Activated naive CD8-positive, alpha-beta T cell treated with anti-CD3 and anti-CD28 coated beads, Interleukin-2, amount 50 U/mL, for 16 hours (primary cell): ENCODE data around the gene TMEM259.

Source experiments
- DNase-seq: peaks from one replicate; pipeline ENCODE4 v3.0.0-alpha.2; 2020; ENCODE audit warnings: low read depth, low spot score

TMEM259 gene

DNA sequence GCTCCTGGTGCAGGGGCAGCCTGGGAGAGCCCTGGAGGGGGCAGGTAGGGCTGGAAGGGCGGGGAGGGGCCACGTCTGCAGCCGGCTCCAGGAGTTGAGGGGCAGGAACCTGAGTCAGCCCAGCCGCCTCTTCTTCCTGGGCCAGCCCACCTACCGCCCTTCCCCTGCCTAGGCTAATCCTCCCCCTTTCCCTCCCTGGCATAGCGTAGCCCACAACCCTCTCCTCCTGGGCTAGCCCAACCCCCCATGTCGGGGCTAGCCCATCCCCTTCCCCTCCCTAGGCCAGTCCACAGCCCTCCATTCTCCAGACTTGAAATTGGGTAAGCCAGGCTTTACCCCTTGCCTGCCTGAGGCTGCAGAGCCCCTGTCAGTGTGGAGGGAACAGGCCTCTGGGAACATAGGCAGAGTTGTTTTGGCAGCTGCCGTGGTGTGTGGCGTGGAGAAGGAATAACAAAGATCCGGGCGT, 57.4 kb downstream of the TMEM259 start:
- no peak for DNase-seq

DNA sequence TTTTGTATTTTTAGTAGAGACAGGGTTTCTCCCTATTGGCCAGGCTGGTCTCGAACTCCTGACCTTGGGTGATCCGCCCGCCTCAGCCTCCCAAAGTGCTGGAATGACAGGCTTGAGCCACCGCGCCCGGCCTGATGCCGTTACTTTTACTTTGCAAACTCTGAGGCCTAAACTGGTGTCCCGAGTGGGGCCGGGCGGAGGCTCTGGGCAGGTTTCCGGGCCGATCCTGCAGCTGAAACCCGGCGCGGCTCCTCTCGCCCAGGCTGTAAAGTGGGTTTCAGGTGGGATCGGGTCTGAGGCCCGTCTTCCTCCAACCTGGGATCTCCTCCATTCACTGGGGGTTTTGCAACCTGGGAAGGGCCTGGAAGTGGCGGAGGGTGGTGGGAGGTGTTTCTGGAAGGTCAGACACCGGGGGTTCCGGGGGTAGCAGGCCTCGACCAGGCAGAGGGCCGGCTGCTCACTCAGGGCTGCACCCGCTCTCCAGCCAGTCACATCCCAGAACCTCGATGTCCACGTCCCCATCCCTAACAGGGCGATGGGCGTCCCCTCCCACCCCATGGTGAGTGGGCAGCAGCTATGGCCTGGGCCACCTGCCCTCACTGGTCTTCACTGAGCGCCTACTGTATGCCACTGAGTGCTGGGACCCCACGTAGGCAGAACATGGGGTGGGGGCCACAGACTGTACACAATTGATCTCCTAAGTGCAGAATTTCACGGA, 58.1 kb downstream of the TMEM259 start:
- DNase-seq, result no peak

DNA sequence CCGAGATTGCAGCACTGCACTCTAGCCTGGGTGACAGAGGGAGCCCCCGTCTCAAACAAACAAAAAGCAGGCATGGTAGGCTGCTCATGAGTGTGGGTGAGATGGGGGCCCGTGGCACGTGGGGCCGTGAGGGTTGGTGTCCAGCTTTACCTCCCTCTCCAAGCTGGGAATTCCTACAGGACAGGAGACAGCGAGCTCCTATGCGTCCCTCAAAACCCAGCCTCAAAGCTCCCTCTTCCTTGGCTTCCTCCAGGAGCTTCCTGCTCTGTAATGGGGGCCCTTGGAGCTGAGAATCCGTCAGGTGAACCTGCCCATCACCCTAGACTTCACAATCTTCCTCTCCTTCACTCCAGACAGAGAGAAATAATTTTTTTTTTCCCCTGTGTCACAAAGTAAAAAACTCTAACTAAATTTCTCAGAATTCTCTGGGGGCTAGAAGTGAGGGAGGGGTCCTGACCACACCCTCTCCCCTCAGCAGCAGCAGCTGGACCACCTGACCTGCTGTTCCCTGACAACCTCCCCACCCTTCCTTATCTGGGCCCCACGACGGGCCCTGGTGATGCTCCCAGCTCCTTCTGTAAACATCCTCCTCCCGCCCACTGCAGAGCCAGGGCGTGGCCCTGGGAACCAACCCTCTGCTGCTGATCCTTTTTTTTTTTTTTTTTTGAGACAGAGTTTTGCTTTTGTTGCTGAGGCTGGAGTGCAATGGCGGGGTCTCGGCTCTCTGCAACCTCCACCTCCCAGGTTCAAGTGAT, 58.9 kb downstream of the TMEM259 start:
- DNase-seq, result no peak

DNA sequence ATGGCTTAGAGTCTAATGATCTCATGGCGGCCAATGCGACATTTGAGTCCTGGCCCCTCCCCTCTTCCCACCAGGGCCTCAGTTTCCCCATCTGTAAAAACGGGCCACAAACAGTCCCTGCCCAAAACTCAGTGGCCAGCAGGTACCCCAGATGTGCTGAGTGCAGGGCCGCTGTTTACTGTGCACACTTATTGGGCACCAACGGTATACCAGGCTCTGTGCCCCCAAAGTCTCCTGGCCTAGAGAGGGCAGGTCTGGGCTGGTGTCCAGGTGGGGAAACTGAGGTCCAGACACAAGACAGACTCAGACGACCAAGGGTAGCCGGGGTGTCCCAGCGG, 60.4 kb downstream of the TMEM259 start:
- DNase-seq, result no peak

DNA sequence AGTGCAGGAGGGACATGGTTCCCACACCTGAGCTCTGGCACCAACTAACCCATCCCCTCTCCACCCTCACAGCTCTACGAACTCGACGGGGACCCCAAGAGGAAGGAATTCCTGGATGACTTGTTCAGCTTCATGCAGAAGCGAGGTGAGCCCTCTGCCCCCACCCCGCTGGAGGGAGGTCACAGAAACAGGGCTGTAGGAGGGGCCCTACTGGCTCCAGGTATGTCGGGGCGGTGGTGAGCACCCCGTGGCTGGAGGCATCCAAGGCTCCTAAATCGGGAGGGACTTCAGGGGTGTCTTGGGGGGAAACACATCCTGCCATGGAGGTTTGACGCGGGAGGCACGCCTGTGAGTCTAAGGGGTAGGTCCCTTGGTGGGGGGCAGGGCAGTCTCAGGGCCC, 60.9 kb downstream of the TMEM259 start:
- DNase-seq, result no peak
